Gastroesophageal sphincter (tissue), 4 donors: Measurements from ENCODE around the gene ISCU. TPM values are rescaled to one million over a fixed set of nuclear protein-coding genes. Genes with fewer than 3 reads are reported as not detected.
"Not testable (repeated sequence)": the region's sequence is repeated elsewhere in the genome, so short reads cannot be mapped to it uniquely, and the experiment has no call there.

Experiments
- ATAC-seq: fragments of 150-250 bp; one replicate; pipeline ENCODE4 v1.9.1; 2016; ENCODE audit warnings: mild to moderate bottlenecking, moderate library complexity
- H3K27ac ChIP-seq, 4 donors: fragments of 200-600 bp; sonication (generic) in 3 of 4; 1 replicate in 3 of 4; 2 replicates in 1 of 4; pipeline ENCODE4 v1.5.1; 2016 to 2019
- H3K27me3 ChIP-seq: fragments of 200-600 bp; sonication (generic); one replicate; pipeline ENCODE4 v1.5.1; 2019
- H3K36me3 ChIP-seq, 2 donors: fragments of 200-600 bp; sonication (generic); one replicate each; pipeline ENCODE4 v1.5.1; 2019; ENCODE audit warnings: control low read depth in 1 of 2
- H3K4me1 ChIP-seq, 3 donors: fragments of 200-600 bp; sonication (generic); 1 replicate in 2 of 3; 2 replicates in 1 of 3; pipeline ENCODE4 v1.5.1; 2016 to 2019; ENCODE audit warnings: control low read depth in 2 of 3
- H3K4me3 ChIP-seq, 2 donors: fragments of 200-600 bp; sonication (generic); one replicate each; pipeline ENCODE4 v1.5.1; 2019; ENCODE audit warnings: mild to moderate bottlenecking in 1 of 2, moderate library complexity in 1 of 2
- H3K9me3 ChIP-seq, 3 donors: fragments of 200-600 bp; sonication (generic); one replicate each; pipeline ENCODE4 v1.5.1; 2017 to 2019; ENCODE audit warnings: control low read depth in 2 of 3
- EP300 ChIP-seq: sonication (generic); formaldehyde crosslinking; IDR thresholded peaks from one replicate; pipeline ENCODE4 v1.6.1; 2017; ENCODE audit warnings: antibody characterized with exemption, mild to moderate bottlenecking
- POLR2A ChIP-seq, 2 donors: fragments of 450-650 bp; IDR thresholded peaks; one replicate each; pipeline ENCODE4 v1.6.1; 2017; ENCODE audit warnings: antibody characterized with exemption in 2 of 2, mild to moderate bottlenecking in 2 of 2, moderate library complexity in 1 of 2
- POLR2AphosphoS5 ChIP-seq: sonication (generic); formaldehyde crosslinking; IDR thresholded peaks from one replicate; pipeline ENCODE4 v1.6.1; 2017; ENCODE audit warnings: antibody characterized with exemption
- WGBS, 2 donors: methylation state at CpG; one replicate each; pipeline ENCODE4 v1.1.5; 2018; ENCODE audit warnings: low coverage in 1 of 2; 5-methylcytosine and 5-hydroxymethylcytosine counted together
- total RNA-seq, 4 donors: library from RNA; depleted of rRNA; stranded (reverse); fragments of >200 nt; gene quantifications; one replicate each; pipeline ENCODE4 v1.1.0, GENCODE V29; 2016
- TF ChIP-seq, protein P1 (sequence below), 4 experiments: fragments of 200-600 bp in 2 of 4; fragments of 450-650 bp in 2 of 4; sonication (generic) in 1 of 4; IDR thresholded peaks; one replicate each; pipeline ENCODE4 v1.5.1; 2017 to 2019; ENCODE audit warnings: antibody characterized with exemption in 4 of 4, mild to moderate bottlenecking in 2 of 4, moderate library complexity in 2 of 4

The ISCU gene
- total RNA-seq, 4 donors from 2014 or later = 220 to 299 (median 247) TPM

DNA sequence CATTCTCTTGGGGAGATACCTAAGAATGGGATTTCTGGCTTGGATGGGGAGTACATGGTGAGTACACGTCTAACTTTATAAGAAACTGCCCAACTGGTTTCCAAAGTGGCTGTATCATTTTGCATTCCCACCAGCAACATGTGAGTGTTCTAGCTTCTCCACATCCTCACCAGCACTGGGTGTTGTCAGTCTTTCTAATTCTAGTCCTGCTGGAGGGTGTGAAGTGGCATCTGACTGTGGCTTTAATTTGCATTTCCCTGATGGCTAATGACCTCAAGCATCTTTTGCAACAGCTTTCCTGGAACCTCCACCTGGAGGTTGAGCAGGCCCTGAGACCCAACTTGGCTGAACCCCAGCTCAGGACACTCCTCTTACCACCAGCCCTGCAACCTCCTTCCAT is 53.5 kb downstream of the ISCU start:
- Histone ChIP-seq H3K9me3 (no peaks in the 10 kb centered on the region), H3K36me3 (no peaks in the 10 kb centered on the region), H3K27me3 (no peaks in the 10 kb centered on the region), H3K4me1 (peaks cover 0 to 16% (median 6%) of the 10 kb centered on the region in 3 donors), H3K27ac (no peak overlapping the region), H3K4me3 (no peak overlapping the region)
- WGBS, 2 donors = 36% methylated on average over 1 of the region's 1 CpG; no CpG with 5 or more reads in 1 of the 2 donors
- ATAC-seq = no peak
- TF ChIP-seq POLR2AphosphoS5 (no peak), POLR2A (IDR thresholded peaks at IDR 0.05) (no peak), EP300 (no peak)
- TF ChIP-seq, protein P1, sequence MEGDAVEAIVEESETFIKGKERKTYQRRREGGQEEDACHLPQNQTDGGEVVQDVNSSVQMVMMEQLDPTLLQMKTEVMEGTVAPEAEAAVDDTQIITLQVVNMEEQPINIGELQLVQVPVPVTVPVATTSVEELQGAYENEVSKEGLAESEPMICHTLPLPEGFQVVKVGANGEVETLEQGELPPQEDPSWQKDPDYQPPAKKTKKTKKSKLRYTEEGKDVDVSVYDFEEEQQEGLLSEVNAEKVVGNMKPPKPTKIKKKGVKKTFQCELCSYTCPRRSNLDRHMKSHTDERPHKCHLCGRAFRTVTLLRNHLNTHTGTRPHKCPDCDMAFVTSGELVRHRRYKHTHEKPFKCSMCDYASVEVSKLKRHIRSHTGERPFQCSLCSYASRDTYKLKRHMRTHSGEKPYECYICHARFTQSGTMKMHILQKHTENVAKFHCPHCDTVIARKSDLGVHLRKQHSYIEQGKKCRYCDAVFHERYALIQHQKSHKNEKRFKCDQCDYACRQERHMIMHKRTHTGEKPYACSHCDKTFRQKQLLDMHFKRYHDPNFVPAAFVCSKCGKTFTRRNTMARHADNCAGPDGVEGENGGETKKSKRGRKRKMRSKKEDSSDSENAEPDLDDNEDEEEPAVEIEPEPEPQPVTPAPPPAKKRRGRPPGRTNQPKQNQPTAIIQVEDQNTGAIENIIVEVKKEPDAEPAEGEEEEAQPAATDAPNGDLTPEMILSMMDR (IDR thresholded peaks at IDR 0.05) = no peak

DNA sequence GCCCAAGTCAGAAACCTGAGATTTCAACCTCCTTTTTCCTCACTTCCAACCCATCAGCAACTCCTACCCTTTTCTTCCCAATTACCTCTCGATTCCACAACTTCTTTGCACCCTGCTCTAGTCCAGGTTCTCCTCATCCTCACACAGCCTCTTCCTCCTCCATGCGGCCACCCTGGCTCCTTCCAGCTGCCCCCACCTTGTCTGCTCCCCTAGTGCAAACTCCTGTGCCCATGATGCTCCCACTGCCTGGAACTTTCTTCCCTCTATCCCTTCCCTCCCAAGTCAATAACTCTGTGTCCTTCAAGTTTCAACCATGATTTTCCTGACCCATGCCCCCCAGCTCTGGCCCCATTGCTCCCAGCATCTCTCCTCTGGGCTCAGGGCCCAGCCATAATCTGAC is 54.0 kb downstream of the ISCU start:
- Histone ChIP-seq H3K9me3 (no peaks in the 10 kb centered on the region), H3K4me3 (no peak overlapping the region), H3K27ac (no peak overlapping the region), H3K27me3 (no peaks in the 10 kb centered on the region), H3K4me1 (peaks cover 0 to 16% (median 6%) of the 10 kb centered on the region in 3 donors), H3K36me3 (no peaks in the 10 kb centered on the region)
- TF ChIP-seq POLR2AphosphoS5 (no peak), POLR2A (IDR thresholded peaks at IDR 0.05) (no peak), EP300 (no peak)
- TF ChIP-seq, protein P1 (IDR thresholded peaks at IDR 0.05) = no peak
- WGBS, 2 donors = 86 to 100% methylated on average over 2 of the region's 2 CpGs
- ATAC-seq = no peak

- H3K27me3 ChIP-seq = no peaks in the 10 kb centered on the region
- 81 to 93% methylated on average over 3 to 4 of the region's 14 CpGs for WGBS, 2 donors
- H3K4me3 ChIP-seq = no peak overlapping the region
- no peak for TF ChIP-seq POLR2A (IDR thresholded peaks at IDR 0.05)
- TF ChIP-seq EP300 = no peak
- TF ChIP-seq, protein P1 (IDR thresholded peaks at IDR 0.05) = no peak
- TF ChIP-seq POLR2AphosphoS5 = no peak
- no peak overlapping the region for H3K27ac ChIP-seq
- H3K4me1 ChIP-seq = peaks cover 0 to 19% (median 6%) of the 10 kb centered on the region in 3 donors
- H3K9me3 ChIP-seq = no peaks in the 10 kb centered on the region
- ATAC-seq = no peak
- no peaks in the 10 kb centered on the region for H3K36me3 ChIP-seq
Measured at GRCh38 chr12:108616941-108617858, 54.8 kb downstream of the ISCU start.

GRCh38 chr12:108618079-108618952 is 55.9 kb downstream of the ISCU start:
- Histone ChIP-seq H3K27me3 (no peaks in the 10 kb centered on the region), H3K4me1 (peaks cover 0 to 26% (median 6%) of the 10 kb centered on the region in 3 donors), H3K9me3 (no peaks in the 10 kb centered on the region), H3K4me3 (no peak overlapping the region), H3K27ac (no peak overlapping the region), H3K36me3 (no peaks in the 10 kb centered on the region)
- 17 to 22% methylated on average over 6 to 8 of the region's 16 CpGs for WGBS, 2 donors
- peak; percentile 79 for ATAC-seq
- no peak for TF ChIP-seq EP300
- TF ChIP-seq, protein P1 (IDR thresholded peaks at IDR 0.05) = peak in 3 of 4 experiments; percentile 90 to 96 (median 96)

- H3K27me3 ChIP-seq, H3K4me3 ChIP-seq, H3K36me3 ChIP-seq, H3K9me3 ChIP-seq, ATAC-seq, H3K27ac ChIP-seq: not testable (repeated sequence)
- 78 to 83% methylated on average over 4 of the region's 4 CpGs for WGBS, 2 donors
- H3K4me1 ChIP-seq = peaks cover 0 to 21% (median 6%) of the 10 kb centered on the region in 3 donors
Measured at GRCh38 chr12:108618953-108619274, 56.5 kb downstream of the ISCU start.
